Panc1 (cell line): ENCODE measurements around the gene GMDS. TPM values are rescaled to one million over a fixed set of nuclear protein-coding genes. Genes with fewer than 3 reads are reported as not detected.

ENCODE experiments used
- ATAC-seq: fragments of 200-7000 bp; cut with Tn5 transposase; 2 replicates; pipeline ENCODE4 v1.9.1; 2020; ENCODE audit warnings: mild to moderate bottlenecking, moderate library complexity
- BruUV-seq: library from RNA; stranded (reverse); fragments of 400-500 nt; replicated peaks from 2 replicates; lab custom pipeline; 2021; lab: Mats Ljungman, UMichigan
- CTCF ChIA-PET: fragments of 300-600 bp; sonication (Branson Sonifier 250); formaldehyde crosslinking; loops from one replicate; lab custom pipeline; 2022; ENCODE audit warnings: antibody characterized with exemption; lab: Charles Lee
- POLR2A ChIA-PET: fragments of 300-600 bp; sonication (Branson Sonifier 250); formaldehyde crosslinking; loops from one replicate; lab custom pipeline; 2022; ENCODE audit warnings: antibody characterized with exemption; lab: Charles Lee
- DNase-seq: peaks from one replicate; pipeline ENCODE4 v3.0.0-alpha.2; 2010; ENCODE audit warnings: low read depth, low spot score
- H3K27ac ChIP-seq: 2 replicates; pipeline ENCODE4 v1.5.1; 2011; ENCODE audit warnings: mild to moderate bottlenecking, low read length, inconsistent platforms
- H3K27me3 ChIP-seq: fragments of 200-500 bp; sonication (Bioruptor generic); 2 replicates; pipeline ENCODE4 v1.6.0; 2014; ENCODE audit warnings: low read length, inconsistent platforms; ENCODE audit not compliant: control insufficient read depth, insufficient read depth
- H3K36me3 ChIP-seq: fragments of 200-500 bp; sonication (Bioruptor generic); 2 replicates; pipeline ENCODE4 v1.5.1; 2014; ENCODE audit warnings: inconsistent platforms, mild to moderate bottlenecking, low read length, moderate library complexity; ENCODE audit not compliant: control insufficient read depth, insufficient read depth
- H3K4me1 ChIP-seq: 2 replicates; pipeline ENCODE4 v1.5.1; 2011; ENCODE audit warnings: inconsistent platforms, mild to moderate bottlenecking, low read length, moderate library complexity; ENCODE audit not compliant: control insufficient read depth, insufficient read depth
- H3K4me3 ChIP-seq, 2 experiments: 2 replicates each; pipeline ENCODE4 v1.5.1; 2011 to 2012; ENCODE audit warnings: low read depth in 2 of 2, low read length in 2 of 2, mild to moderate bottlenecking in 2 of 2, inconsistent platforms in 1 of 2, moderate library complexity in 1 of 2
- H3K9me3 ChIP-seq: fragments of 200-500 bp; sonication (Bioruptor generic); 2 replicates; pipeline ENCODE4 v1.5.1; 2014; ENCODE audit warnings: low read depth, mild to moderate bottlenecking, inconsistent platforms, low read length, moderate library complexity; ENCODE audit not compliant: control insufficient read depth, insufficient read depth
- CTCF ChIP-seq: fragments of 450-650 bp; IDR thresholded peaks from 2 replicates; pipeline ENCODE4 v1.5.1; 2017; ENCODE audit warnings: mild to moderate bottlenecking
- POLR2AphosphoS5 ChIP-seq: IDR thresholded peaks from 2 replicates; pipeline ENCODE4 v1.6.1; 2012; ENCODE audit warnings: mild to moderate bottlenecking, low read depth, low read length, moderate library complexity
- SIN3A ChIP-seq: IDR thresholded peaks from 2 replicates; pipeline ENCODE4 v1.6.1; 2012; ENCODE audit warnings: low read depth, mild to moderate bottlenecking, low read length, moderate library complexity, borderline replicate concordance; ENCODE audit not compliant: insufficient read depth
- TCF7L2 ChIP-seq: IDR thresholded peaks from 2 replicates; pipeline ENCODE4 v1.6.1; 2011; ENCODE audit warnings: mild to moderate bottlenecking, low read depth, low read length, inconsistent platforms
- in situ Hi-C: cut with HindIII; loops from 2 replicates; pipeline ENCODE4 v1.10.0; 2016; ENCODE audit warnings: low sequenced_read_pairs, low pct_unique_long_range_greater_than_20kb
- intact Hi-C: fragments of 100-400 bp; cut with micrococcal nuclease; formaldehyde crosslinking; loops from one replicate; pipeline ENCODE4 v1.10.0; 2022; ENCODE audit not compliant: unreplicated experiment
- total RNA-seq: library from RNA; stranded (reverse); gene quantifications from one replicate; pipeline ENCODE4 v1.2.1, GENCODE V29; 2021; ENCODE audit not compliant: unreplicated experiment
- TF ChIP-seq, protein P1 (sequence below), 2 experiments: IDR thresholded peaks; 2 replicates each; pipeline ENCODE4 v1.6.1; 2011 to 2012; ENCODE audit warnings: low read depth in 2 of 2, control low read depth in 1 of 2, low read length in 1 of 2, mild to moderate bottlenecking in 1 of 2, moderate library complexity in 1 of 2; ENCODE audit not compliant: insufficient read depth in 1 of 2

Gene GMDS
- total RNA-seq, 1 experiment from 2014 or later, result 9.8 TPM

DNA sequence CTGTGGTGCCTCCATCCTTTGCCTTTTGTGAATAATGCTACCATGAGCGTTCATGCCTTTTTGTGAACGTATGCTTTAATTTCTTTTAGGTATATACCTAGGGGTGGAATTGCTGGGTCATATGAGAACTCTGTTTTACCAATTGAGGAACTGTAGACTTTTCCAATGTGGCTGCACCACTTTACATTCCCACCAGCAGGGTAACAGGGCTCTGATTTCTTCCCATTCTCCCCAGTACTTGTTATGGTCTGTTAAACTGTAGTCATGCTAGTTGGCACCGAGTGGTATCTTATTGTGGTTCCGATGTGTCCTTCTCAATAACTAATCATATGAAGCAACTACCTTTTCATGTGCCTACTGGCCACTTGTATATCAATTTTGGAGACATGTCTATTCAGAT is 312.1 kb downstream of the GMDS start:
- ATAC-seq (no peak), DNase-seq (no peak)
- CTCF ChIA-PET, result no interaction called here
- POLR2A ChIA-PET, result no interaction called here
- no peaks in the 10 kb centered on the region for H3K4me1 ChIP-seq
- BruUV-seq, result no TSS peak
- H3K4me3 ChIP-seq, result no peak overlapping the region
- H3K36me3 ChIP-seq, result no peaks in the 10 kb centered on the region
- H3K27me3 ChIP-seq, result no peaks in the 10 kb centered on the region
- in situ Hi-C loops, result no loop called here
- 0 out of 2 replicates have a peak, but pooled peaks cover 4% of the 10 kb centered on the region for H3K9me3 ChIP-seq
- TF ChIP-seq, protein P1, sequence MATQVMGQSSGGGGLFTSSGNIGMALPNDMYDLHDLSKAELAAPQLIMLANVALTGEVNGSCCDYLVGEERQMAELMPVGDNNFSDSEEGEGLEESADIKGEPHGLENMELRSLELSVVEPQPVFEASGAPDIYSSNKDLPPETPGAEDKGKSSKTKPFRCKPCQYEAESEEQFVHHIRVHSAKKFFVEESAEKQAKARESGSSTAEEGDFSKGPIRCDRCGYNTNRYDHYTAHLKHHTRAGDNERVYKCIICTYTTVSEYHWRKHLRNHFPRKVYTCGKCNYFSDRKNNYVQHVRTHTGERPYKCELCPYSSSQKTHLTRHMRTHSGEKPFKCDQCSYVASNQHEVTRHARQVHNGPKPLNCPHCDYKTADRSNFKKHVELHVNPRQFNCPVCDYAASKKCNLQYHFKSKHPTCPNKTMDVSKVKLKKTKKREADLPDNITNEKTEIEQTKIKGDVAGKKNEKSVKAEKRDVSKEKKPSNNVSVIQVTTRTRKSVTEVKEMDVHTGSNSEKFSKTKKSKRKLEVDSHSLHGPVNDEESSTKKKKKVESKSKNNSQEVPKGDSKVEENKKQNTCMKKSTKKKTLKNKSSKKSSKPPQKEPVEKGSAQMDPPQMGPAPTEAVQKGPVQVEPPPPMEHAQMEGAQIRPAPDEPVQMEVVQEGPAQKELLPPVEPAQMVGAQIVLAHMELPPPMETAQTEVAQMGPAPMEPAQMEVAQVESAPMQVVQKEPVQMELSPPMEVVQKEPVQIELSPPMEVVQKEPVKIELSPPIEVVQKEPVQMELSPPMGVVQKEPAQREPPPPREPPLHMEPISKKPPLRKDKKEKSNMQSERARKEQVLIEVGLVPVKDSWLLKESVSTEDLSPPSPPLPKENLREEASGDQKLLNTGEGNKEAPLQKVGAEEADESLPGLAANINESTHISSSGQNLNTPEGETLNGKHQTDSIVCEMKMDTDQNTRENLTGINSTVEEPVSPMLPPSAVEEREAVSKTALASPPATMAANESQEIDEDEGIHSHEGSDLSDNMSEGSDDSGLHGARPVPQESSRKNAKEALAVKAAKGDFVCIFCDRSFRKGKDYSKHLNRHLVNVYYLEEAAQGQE (IDR thresholded peaks at IDR 0.05; ENCODE audit: insufficient read depth in 1 of 2, low read depth in 2 of 2, low read length in 1 of 2), result no peak
- TF ChIP-seq POLR2AphosphoS5, result no peak
- TF ChIP-seq CTCF, result no peak
- no peak for TF ChIP-seq SIN3A
- TF ChIP-seq TCF7L2, result no peak
- intact Hi-C loops, result no loop called here
- H3K27ac ChIP-seq, result no peak overlapping the region

DNA sequence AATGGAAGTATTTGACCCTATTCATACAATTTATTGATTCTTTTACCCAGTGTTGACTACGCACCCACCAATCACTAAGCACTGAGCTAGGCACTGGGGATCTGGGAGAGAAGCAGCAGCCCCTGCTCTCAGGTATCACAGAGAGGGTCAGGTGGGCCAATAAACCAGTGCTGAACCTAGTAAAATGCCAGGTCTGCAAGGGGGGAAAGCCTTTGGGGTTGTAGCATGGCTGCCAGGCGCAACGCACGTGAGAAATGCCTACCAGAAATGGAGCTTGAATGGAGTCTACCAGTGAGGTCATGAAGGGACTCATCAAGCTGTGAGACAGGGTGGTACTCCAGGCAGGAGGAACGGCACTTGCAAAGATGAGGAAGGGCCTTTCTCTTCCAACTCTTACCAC is 313.6 kb downstream of the GMDS start:
- Histone ChIP-seq H3K27ac (no peak overlapping the region), H3K4me1 (no peaks in the 10 kb centered on the region), H3K27me3 (no peaks in the 10 kb centered on the region), H3K4me3 (no peak overlapping the region), H3K9me3 (0 out of 2 replicates have a peak, but pooled peaks cover 4% of the 10 kb centered on the region), H3K36me3 (no peaks in the 10 kb centered on the region)
- ChIA-PET CTCF (no interaction called here), POLR2A (no interaction called here)
- BruUV-seq, result no TSS peak
- ATAC-seq (no peak), DNase-seq (no peak)
- TF ChIP-seq CTCF, result no peak
- TF ChIP-seq, protein P1 (IDR thresholded peaks at IDR 0.05; ENCODE audit: insufficient read depth in 1 of 2, low read depth in 2 of 2, low read length in 1 of 2), result no peak
- TF ChIP-seq SIN3A, result no peak
- no peak for TF ChIP-seq POLR2AphosphoS5
- no peak for TF ChIP-seq TCF7L2
- intact Hi-C loops (no loop called here), in situ Hi-C loops (no loop called here)
